KMS-11 (cell line): ENCODE measurements around the gene DMRTB1.

Experiments used
- H2AFZ ChIP-seq: fragments of 200-600 bp; sonication (generic); 2 replicates; pipeline ENCODE4 v1.6.1; 2016; ENCODE audit warnings: antibody characterized with exemption, mixed run types, low read depth
- H3K27ac ChIP-seq: fragments of 200-600 bp; sonication (generic); 2 replicates; pipeline ENCODE4 v1.6.1; 2016; ENCODE audit warnings: mild to moderate bottlenecking, mixed run types
- H3K27me3 ChIP-seq: fragments of 200-600 bp; sonication (generic); 2 replicates; pipeline ENCODE4 v1.6.1; 2017; ENCODE audit warnings: mild to moderate bottlenecking, low read depth, mixed run types, moderate library complexity; ENCODE audit not compliant: insufficient read depth
- H3K36me3 ChIP-seq: fragments of 200-600 bp; sonication (generic); 2 replicates; pipeline ENCODE4 v1.6.1; 2017; ENCODE audit warnings: mild to moderate bottlenecking, mixed run types; ENCODE audit not compliant: insufficient read depth
- H3K4me1 ChIP-seq: fragments of 200-600 bp; sonication (generic); 2 replicates; pipeline ENCODE4 v1.6.1; 2016; ENCODE audit warnings: mild to moderate bottlenecking, low read depth, mixed run types; ENCODE audit not compliant: poor library complexity, severe bottlenecking
- H3K4me2 ChIP-seq: fragments of 200-600 bp; sonication (generic); 2 replicates; pipeline ENCODE4 v1.7.0; 2016; ENCODE audit warnings: mild to moderate bottlenecking, mixed run types
- H3K4me3 ChIP-seq: fragments of 200-600 bp; sonication (generic); IDR thresholded peaks from 2 replicates; pipeline ENCODE4 v1.6.1; 2017; ENCODE audit warnings: low read depth, low read length, mixed read lengths; ENCODE audit not compliant: insufficient read depth
- H3K79me2 ChIP-seq: fragments of 200-600 bp; sonication (generic); 2 replicates; pipeline ENCODE4 v1.6.1; 2016; ENCODE audit warnings: low read depth, mixed run types; ENCODE audit not compliant: insufficient read depth
- H3K9ac ChIP-seq: fragments of 200-600 bp; sonication (generic); 2 replicates; pipeline ENCODE4 v1.6.1; 2016; ENCODE audit warnings: mild to moderate bottlenecking, mixed run types
- H4K20me1 ChIP-seq: fragments of 200-600 bp; sonication (generic); 2 replicates; pipeline ENCODE4 v1.6.1; 2016; ENCODE audit warnings: mild to moderate bottlenecking, mixed run types; ENCODE audit not compliant: insufficient read depth
- TF ChIP-seq, protein P1 (sequence below): fragments of 200-600 bp; sonication (generic); conservative IDR thresholded peaks from 2 replicates; pipeline ENCODE4 v1.6.1; 2017; ENCODE audit warnings: low read depth, mild to moderate bottlenecking, antibody characterized with exemption, low read length, moderate library complexity, mixed read lengths

DMRTB1 gene

DNA sequence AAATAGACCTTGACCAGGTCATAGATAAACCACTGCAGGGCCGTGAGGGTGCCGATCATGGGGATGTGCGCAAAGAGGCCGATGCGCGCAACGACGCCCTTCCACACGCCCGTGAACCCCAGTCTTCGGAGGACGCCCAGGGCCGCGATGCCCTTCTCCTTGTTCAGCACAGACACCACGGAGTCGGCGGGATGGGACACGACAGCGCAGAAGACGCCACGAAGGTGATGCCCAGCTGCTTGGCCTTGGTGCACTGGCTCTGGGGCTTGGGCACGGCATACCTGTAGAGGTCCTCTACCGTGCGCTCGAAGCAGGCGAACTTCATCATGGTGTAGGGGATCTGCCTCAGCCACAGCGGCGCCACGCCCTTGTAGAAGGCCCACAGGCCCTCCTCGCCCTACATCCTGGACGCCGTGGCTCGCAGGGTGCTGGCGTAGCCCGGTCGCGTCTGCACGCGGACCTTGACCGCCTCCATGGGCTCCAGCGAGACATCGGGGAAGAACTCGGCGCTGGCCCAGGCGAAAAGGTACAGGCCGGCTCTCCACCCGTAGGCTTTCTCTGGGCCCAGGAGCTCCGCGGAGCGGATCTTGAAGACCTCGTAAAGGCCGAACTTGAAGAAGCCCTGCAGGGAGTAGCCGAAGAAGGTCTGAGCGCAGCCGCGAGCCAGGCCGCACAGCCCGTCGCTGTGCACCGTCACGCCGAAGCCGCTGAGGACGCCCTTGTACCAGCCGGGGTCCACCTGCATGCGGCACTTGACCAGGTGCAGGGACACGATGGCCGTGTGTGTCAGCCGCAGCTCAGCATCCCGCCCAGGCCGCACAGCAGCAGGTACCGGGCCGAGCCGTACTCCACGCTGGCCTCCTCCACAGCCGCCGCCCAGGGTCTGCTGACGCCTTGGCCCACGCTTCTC lies 20.5 kb upstream of the DMRTB1 start:
- Histone ChIP-seq H3K27me3 (no peaks in the 10 kb centered on the region), H3K9ac (no peak overlapping the region), H3K79me2 (no peaks in the 10 kb centered on the region), H2AFZ (no peak overlapping the region), H3K4me2 (no peak overlapping the region), H3K4me3 (no peak overlapping the region), H3K4me1 (no peaks in the 10 kb centered on the region), H3K27ac (no peak overlapping the region), H4K20me1 (no peaks in the 10 kb centered on the region), H3K36me3 (no peaks in the 10 kb centered on the region)
- TF ChIP-seq, protein P1, sequence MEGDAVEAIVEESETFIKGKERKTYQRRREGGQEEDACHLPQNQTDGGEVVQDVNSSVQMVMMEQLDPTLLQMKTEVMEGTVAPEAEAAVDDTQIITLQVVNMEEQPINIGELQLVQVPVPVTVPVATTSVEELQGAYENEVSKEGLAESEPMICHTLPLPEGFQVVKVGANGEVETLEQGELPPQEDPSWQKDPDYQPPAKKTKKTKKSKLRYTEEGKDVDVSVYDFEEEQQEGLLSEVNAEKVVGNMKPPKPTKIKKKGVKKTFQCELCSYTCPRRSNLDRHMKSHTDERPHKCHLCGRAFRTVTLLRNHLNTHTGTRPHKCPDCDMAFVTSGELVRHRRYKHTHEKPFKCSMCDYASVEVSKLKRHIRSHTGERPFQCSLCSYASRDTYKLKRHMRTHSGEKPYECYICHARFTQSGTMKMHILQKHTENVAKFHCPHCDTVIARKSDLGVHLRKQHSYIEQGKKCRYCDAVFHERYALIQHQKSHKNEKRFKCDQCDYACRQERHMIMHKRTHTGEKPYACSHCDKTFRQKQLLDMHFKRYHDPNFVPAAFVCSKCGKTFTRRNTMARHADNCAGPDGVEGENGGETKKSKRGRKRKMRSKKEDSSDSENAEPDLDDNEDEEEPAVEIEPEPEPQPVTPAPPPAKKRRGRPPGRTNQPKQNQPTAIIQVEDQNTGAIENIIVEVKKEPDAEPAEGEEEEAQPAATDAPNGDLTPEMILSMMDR: no peak

DNA sequence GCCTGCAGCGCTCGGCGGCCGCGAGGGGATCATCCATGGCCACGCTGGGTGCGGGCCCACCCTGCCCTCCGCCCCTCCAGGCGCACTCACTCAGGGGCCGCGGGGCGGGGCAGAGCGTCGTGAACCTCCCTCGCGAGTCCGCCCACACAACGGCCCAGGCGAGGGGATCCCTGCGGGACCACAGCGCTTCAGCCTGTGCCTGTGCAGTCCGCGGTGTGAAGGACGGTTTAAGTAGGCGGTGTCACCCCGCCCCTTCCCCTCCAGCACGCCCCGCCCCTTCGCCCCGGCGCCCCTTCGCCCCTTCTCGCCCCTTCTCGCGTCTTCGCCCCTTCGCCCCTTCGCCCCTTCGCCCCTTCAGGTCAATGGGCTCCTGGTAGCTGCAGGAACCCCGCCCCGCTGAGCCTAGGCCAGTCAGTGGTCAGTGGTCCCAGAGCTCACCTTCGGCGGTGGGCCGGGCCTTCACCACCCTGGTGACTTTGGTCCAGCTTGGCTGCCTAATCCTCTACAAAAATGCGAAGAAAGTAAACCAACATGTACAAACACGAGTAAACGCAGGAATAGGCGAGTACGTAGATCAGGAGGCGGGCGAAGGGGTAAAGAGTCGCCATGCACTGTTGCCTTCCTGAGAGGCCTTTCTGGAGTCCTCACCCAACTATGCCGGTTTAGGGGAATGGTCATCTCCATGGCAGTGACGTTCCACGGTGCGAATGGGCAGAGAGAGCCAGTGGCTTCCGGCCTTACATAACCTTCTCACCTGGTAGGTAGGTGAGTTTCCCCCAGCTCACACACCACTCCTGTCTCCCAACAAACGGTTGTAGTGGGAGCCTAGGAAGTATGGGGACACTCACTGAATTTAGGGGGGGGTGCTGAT lies 19.6 kb upstream of the DMRTB1 start:
- H3K4me2 ChIP-seq: no peak overlapping the region
- no peak overlapping the region for H3K4me3 ChIP-seq
- H3K4me1 ChIP-seq: no peaks in the 10 kb centered on the region
- no peak overlapping the region for H3K27ac ChIP-seq
- no peaks in the 10 kb centered on the region for H4K20me1 ChIP-seq
- no peak overlapping the region for H2AFZ ChIP-seq
- no peaks in the 10 kb centered on the region for H3K27me3 ChIP-seq
- no peaks in the 10 kb centered on the region for H3K36me3 ChIP-seq
- H3K9ac ChIP-seq: no peak overlapping the region
- H3K79me2 ChIP-seq: no peaks in the 10 kb centered on the region
- TF ChIP-seq, protein P1: no peak

DNA sequence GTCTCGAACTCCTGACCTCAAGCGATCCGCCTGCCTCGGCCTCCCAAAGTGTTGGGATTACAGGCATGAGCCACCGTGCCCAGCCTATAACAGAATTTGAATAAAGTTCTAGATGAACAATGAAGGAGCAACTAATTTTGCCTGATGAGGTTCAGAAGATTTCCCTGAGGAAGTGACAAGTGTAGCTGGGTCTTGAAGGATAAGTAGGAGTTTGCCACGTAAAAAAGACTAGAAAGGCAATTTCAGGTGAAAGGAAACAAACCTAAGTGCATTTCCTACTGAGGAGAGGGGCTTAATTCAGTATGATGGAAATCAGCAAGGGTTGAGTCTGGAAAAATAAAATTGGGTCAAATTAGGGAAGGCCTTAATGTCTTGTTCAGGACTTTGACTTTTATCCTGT lies 18.6 kb upstream of the DMRTB1 start:
- no peak overlapping the region for H3K4me2 ChIP-seq
- H3K9ac ChIP-seq: no peak overlapping the region
- H4K20me1 ChIP-seq: no peaks in the 10 kb centered on the region

DNA sequence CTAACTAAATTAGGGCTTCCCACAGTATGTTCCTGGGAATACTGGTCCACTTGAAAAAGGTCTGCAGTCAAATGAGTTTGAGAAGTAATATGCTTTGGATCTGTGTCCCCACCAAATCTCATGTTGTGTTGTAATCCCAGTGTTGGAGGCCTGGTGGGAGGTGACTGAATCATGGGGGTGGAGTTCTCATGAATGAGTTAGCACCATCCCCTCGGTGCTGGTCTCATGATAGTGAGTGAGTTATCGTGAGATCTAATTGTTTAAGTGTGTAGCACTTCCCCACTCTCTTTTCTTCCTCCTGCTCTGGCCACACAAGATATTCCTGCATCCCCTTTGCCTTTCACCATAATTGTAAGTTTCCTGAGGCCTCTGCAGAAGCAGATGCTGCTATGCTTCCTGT lies 16.9 kb upstream of the DMRTB1 start:
- H3K27me3 ChIP-seq: no peaks in the 10 kb centered on the region
- no peak overlapping the region for H3K9ac ChIP-seq
- H2AFZ ChIP-seq: no peak overlapping the region
- no peak overlapping the region for H3K4me2 ChIP-seq
- no peaks in the 10 kb centered on the region for H4K20me1 ChIP-seq
- H3K4me1 ChIP-seq: no peaks in the 10 kb centered on the region
- no peaks in the 10 kb centered on the region for H3K36me3 ChIP-seq
- no peak overlapping the region for H3K27ac ChIP-seq
- H3K4me3 ChIP-seq: no peak overlapping the region
- TF ChIP-seq, protein P1: no peak
- H3K79me2 ChIP-seq: no peaks in the 10 kb centered on the region

More for the DNA sequence above, 18.6 kb upstream of the DMRTB1 start:
- H3K79me2 ChIP-seq: no peaks in the 10 kb centered on the region
- no peaks in the 10 kb centered on the region for H3K27me3 ChIP-seq
- H3K27ac ChIP-seq: no peak overlapping the region
- H2AFZ ChIP-seq: no peak overlapping the region
- no peaks in the 10 kb centered on the region for H3K36me3 ChIP-seq
- TF ChIP-seq, protein P1: no peak
- no peaks in the 10 kb centered on the region for H3K4me1 ChIP-seq
- H3K4me3 ChIP-seq: no peak overlapping the region
